ENCODE measurements around the gene SORCS3.

The SORCS3 gene

GRCh38 chr10:105001269-105001668 is 360.2 kb downstream of the SORCS3 start:
- no peaks in the 10 kb centered on the region for H3F3A ChIP-seq (ENCODE audit: control insufficient read depth, insufficient read depth)
- H3K4me3 ChIP-seq (ENCODE audit: low read length) = no peak overlapping the region
- H3K79me2 ChIP-seq (ENCODE audit: control insufficient read depth, low read length) = no peaks in the 10 kb centered on the region
- no peaks in the 10 kb centered on the region for H4K20me1 ChIP-seq (ENCODE audit: control insufficient read depth, insufficient read depth, low read depth, low read length)
- H3K9me3 ChIP-seq (ENCODE audit: control insufficient read depth, insufficient read depth, low read length) = no peaks in the 10 kb centered on the region
- no peaks in the 10 kb centered on the region for H3K27me3 ChIP-seq (ENCODE audit: control insufficient read depth, low read length)
- H3K27ac ChIP-seq (ENCODE audit: low read depth, low read length) = no peak overlapping the region
- no peaks in the 10 kb centered on the region for H3K9me2 ChIP-seq (replicated peaks; ENCODE audit: control insufficient read depth, low read length)
- H3K4me2 ChIP-seq (ENCODE audit: low read length) = no peak overlapping the region
- no peaks in the 10 kb centered on the region for H3K4me1 ChIP-seq (ENCODE audit: control insufficient read depth, low read length)
- H3K36me3 ChIP-seq (ENCODE audit: control insufficient read depth, low read length) = no peaks in the 10 kb centered on the region
- TF ChIP-seq EZH2phosphoT487 (IDR thresholded peaks at IDR 0.05; ENCODE audit: borderline replicate concordance, low read length) (no peak), CTCF (IDR thresholded peaks at IDR 0.05; ENCODE audit: low read depth, low read length, poor library complexity, severe bottlenecking) (no peak)

- no peaks in the 10 kb centered on the region for H3K27me3 ChIP-seq (ENCODE audit: control insufficient read depth, low read length)
- no peak overlapping the region for H3K4me3 ChIP-seq (ENCODE audit: low read length)
- no peaks in the 10 kb centered on the region for H3K9me3 ChIP-seq (ENCODE audit: control insufficient read depth, insufficient read depth, low read length)
- H3F3A ChIP-seq (ENCODE audit: control insufficient read depth, insufficient read depth) = no peaks in the 10 kb centered on the region
- H3K9me2 ChIP-seq (replicated peaks; ENCODE audit: control insufficient read depth, low read length) = no peaks in the 10 kb centered on the region
- no peaks in the 10 kb centered on the region for H3K4me1 ChIP-seq (ENCODE audit: control insufficient read depth, low read length)
- no peaks in the 10 kb centered on the region for H3K79me2 ChIP-seq (ENCODE audit: control insufficient read depth, low read length)
- H3K36me3 ChIP-seq (ENCODE audit: control insufficient read depth, low read length) = no peaks in the 10 kb centered on the region
- H4K20me1 ChIP-seq (ENCODE audit: control insufficient read depth, insufficient read depth, low read depth, low read length) = no peaks in the 10 kb centered on the region
- no peak overlapping the region for H3K4me2 ChIP-seq (ENCODE audit: low read length)
- TF ChIP-seq CTCF (IDR thresholded peaks at IDR 0.05; ENCODE audit: low read depth, low read length, poor library complexity, severe bottlenecking) = no peak
- no peak overlapping the region for H3K27ac ChIP-seq (ENCODE audit: low read depth, low read length)
Observed at GRCh38 chr10:105010411-105011121, 369.5 kb downstream of the SORCS3 start.

GRCh38 chr10:105017116-105017515 is 376.0 kb downstream of the SORCS3 start:
- Histone ChIP-seq H3F3A (ENCODE audit: control insufficient read depth, insufficient read depth) (no peaks in the 10 kb centered on the region), H3K4me3 (ENCODE audit: low read length) (no peak overlapping the region), H3K79me2 (ENCODE audit: control insufficient read depth, low read length) (no peaks in the 10 kb centered on the region), H3K27ac (ENCODE audit: low read depth, low read length) (no peak overlapping the region), H3K27me3 (ENCODE audit: control insufficient read depth, low read length) (no peaks in the 10 kb centered on the region), H3K4me2 (ENCODE audit: low read length) (no peak overlapping the region), H4K20me1 (ENCODE audit: control insufficient read depth, insufficient read depth, low read depth, low read length) (no peaks in the 10 kb centered on the region), H3K9me3 (ENCODE audit: control insufficient read depth, insufficient read depth, low read length) (no peaks in the 10 kb centered on the region), H3K36me3 (ENCODE audit: control insufficient read depth, low read length) (no peaks in the 10 kb centered on the region), H3K9me2 (replicated peaks; ENCODE audit: control insufficient read depth, low read length) (no peaks in the 10 kb centered on the region), H3K4me1 (ENCODE audit: control insufficient read depth, low read length) (no peaks in the 10 kb centered on the region)
- TF ChIP-seq CTCF (IDR thresholded peaks at IDR 0.05; ENCODE audit: low read depth, low read length, poor library complexity, severe bottlenecking) = no peak
- TF ChIP-seq EZH2phosphoT487 (IDR thresholded peaks at IDR 0.05; ENCODE audit: borderline replicate concordance, low read length) = no peak
